ENCODE results near the gene HSD17B2. TPM values are rescaled to one million over a fixed set of nuclear protein-coding genes. Genes with fewer than 3 reads are reported as not detected.
"Not testable (repeated sequence)": the region's sequence is repeated elsewhere in the genome, so short reads cannot be mapped to it uniquely, and the experiment has no call there.

HSD17B2 gene
- total RNA-seq, result not detected
- long read RNA-seq, result 0 reads

GRCh38 chr16:82034981-82035612 is at the start of gene HSD17B2:
HSD17B2 (plus strand) TSS chr16:82035253; CDS start chr16:82035425, 172 bp downstream.
- intact Hi-C loops (cut with DNase I), result loop anchor here (5.0 kb wide), 1 partner anchor 192 kb away; no protein-coding TSS in a partner anchor
- no peak for DNase-seq (ENCODE audit: missing footprints)
- no peak for ATAC-seq

- no peak for DNase-seq (ENCODE audit: missing footprints)
- intact Hi-C loops (cut with DNase I), result no loop called here
- ATAC-seq, result no peak
Observed at GRCh38 chr16:81987121-81987520, 47.9 kb upstream of the HSD17B2 start.

- no peak for ATAC-seq
- DNase-seq (ENCODE audit: missing footprints), result no peak
- intact Hi-C loops (cut with DNase I), result no loop called here
Observed at GRCh38 chr16:81987706-81988105, 47.3 kb upstream of the HSD17B2 start.

- intact Hi-C loops (cut with DNase I), result no loop called here
- ATAC-seq (no peak), DNase-seq (ENCODE audit: missing footprints) (no peak)
Observed at GRCh38 chr16:81992859-81993258, 42.2 kb upstream of the HSD17B2 start.

- DNase-seq (ENCODE audit: missing footprints) (no peak), ATAC-seq (no peak)
- intact Hi-C loops (cut with DNase I), result no loop called here
Observed at GRCh38 chr16:81994485-81994884, 40.6 kb upstream of the HSD17B2 start.

GRCh38 chr16:81995651-81996050 is 39.4 kb upstream of the HSD17B2 start:
- intact Hi-C loops (cut with DNase I), result no loop called here
- DNase-seq (ENCODE audit: missing footprints) (no peak), ATAC-seq (no peak)

- ATAC-seq (no peak), DNase-seq (ENCODE audit: missing footprints) (no peak)
- intact Hi-C loops (cut with DNase I), result no loop called here
Observed at GRCh38 chr16:81996664-81997509, 38.2 kb upstream of the HSD17B2 start.

GRCh38 chr16:81997738-81998137 is 37.3 kb upstream of the HSD17B2 start:
- ATAC-seq (no peak), DNase-seq (ENCODE audit: missing footprints) (no peak)
- intact Hi-C loops (cut with DNase I), result no loop called here

GRCh38 chr16:82002831-82003230 is 32.2 kb upstream of the HSD17B2 start:
- intact Hi-C loops (cut with DNase I), result no loop called here
- no peak for DNase-seq (ENCODE audit: missing footprints)
- no peak for ATAC-seq

- intact Hi-C loops (cut with DNase I), result no loop called here
- DNase-seq (ENCODE audit: missing footprints), result no peak
- no peak for ATAC-seq
Observed at GRCh38 chr16:82004601-82005000, 30.5 kb upstream of the HSD17B2 start.

- intact Hi-C loops (cut with DNase I), result no loop called here
- ATAC-seq (no peak), DNase-seq (ENCODE audit: missing footprints) (no peak)
Observed at GRCh38 chr16:82005027-82005830, 29.8 kb upstream of the HSD17B2 start.

GRCh38 chr16:82006036-82006435 is 29.0 kb upstream of the HSD17B2 start:
- ATAC-seq, result no peak
- intact Hi-C loops (cut with DNase I), result no loop called here

GRCh38 chr16:82007189-82007588 is 27.9 kb upstream of the HSD17B2 start:
- no peak for ATAC-seq
- intact Hi-C loops (cut with DNase I), result no loop called here
- no peak for DNase-seq (ENCODE audit: missing footprints)

More at GRCh38 chr16:82006036-82006435, 29.0 kb upstream of the HSD17B2 start:
- no peak for DNase-seq (ENCODE audit: missing footprints)

GRCh38 chr16:82008957-82009592 is 26.0 kb upstream of the HSD17B2 start:
- ATAC-seq, result no peak
- intact Hi-C loops (cut with DNase I), result no loop called here
- DNase-seq (ENCODE audit: missing footprints), result no peak

GRCh38 chr16:82009789-82010188 is 25.3 kb upstream of the HSD17B2 start:
- ATAC-seq; intact Hi-C loops (cut with DNase I); DNase-seq (ENCODE audit: missing footprints): not testable (repeated sequence)

- intact Hi-C loops (cut with DNase I), result no loop called here
- ATAC-seq (no peak), DNase-seq (ENCODE audit: missing footprints) (no peak)
Observed at GRCh38 chr16:82010649-82011048, 24.4 kb upstream of the HSD17B2 start.

GRCh38 chr16:82011199-82011641 is 23.8 kb upstream of the HSD17B2 start, which contains the start of gene SDR42E1:
SDR42E1 (minus strand) TSS chr16:82011470; CDS start chr16:82000858, 10,612 bp downstream.
- ATAC-seq (no peak), DNase-seq (ENCODE audit: missing footprints) (no peak)
- intact Hi-C loops (cut with DNase I), result no loop called here

GRCh38 chr16:82013139-82013538 is 21.9 kb upstream of the HSD17B2 start:
- intact Hi-C loops (cut with DNase I), result no loop called here
- ATAC-seq (no peak), DNase-seq (ENCODE audit: missing footprints) (no peak)

- DNase-seq (ENCODE audit: missing footprints) (no peak), ATAC-seq (no peak)
- intact Hi-C loops (cut with DNase I), result no loop called here
Observed at GRCh38 chr16:82016263-82016662, 18.8 kb upstream of the HSD17B2 start.
